ENCODE data around the gene TDRD7.

TDRD7 gene

GRCh38 chr9:97510797-97511654 lies 99.1 kb downstream of the TDRD7 start:
- no peak for TF ChIP-seq ZBTB7A (IDR thresholded peaks at IDR 0.05; ENCODE audit: low read depth)
- TF ChIP-seq, protein P1, sequence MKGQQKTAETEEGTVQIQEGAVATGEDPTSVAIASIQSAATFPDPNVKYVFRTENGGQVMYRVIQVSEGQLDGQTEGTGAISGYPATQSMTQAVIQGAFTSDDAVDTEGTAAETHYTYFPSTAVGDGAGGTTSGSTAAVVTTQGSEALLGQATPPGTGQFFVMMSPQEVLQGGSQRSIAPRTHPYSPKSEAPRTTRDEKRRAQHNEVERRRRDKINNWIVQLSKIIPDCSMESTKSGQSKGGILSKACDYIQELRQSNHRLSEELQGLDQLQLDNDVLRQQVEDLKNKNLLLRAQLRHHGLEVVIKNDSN (IDR thresholded peaks at IDR 0.05), result no peak
- TF ChIP-seq TEAD4 (IDR thresholded peaks at IDR 0.05), result no peak
- no peak for TF ChIP-seq CREB1 (IDR thresholded peaks at IDR 0.05; ENCODE audit: low read depth)
- TF ChIP-seq, protein P2, sequence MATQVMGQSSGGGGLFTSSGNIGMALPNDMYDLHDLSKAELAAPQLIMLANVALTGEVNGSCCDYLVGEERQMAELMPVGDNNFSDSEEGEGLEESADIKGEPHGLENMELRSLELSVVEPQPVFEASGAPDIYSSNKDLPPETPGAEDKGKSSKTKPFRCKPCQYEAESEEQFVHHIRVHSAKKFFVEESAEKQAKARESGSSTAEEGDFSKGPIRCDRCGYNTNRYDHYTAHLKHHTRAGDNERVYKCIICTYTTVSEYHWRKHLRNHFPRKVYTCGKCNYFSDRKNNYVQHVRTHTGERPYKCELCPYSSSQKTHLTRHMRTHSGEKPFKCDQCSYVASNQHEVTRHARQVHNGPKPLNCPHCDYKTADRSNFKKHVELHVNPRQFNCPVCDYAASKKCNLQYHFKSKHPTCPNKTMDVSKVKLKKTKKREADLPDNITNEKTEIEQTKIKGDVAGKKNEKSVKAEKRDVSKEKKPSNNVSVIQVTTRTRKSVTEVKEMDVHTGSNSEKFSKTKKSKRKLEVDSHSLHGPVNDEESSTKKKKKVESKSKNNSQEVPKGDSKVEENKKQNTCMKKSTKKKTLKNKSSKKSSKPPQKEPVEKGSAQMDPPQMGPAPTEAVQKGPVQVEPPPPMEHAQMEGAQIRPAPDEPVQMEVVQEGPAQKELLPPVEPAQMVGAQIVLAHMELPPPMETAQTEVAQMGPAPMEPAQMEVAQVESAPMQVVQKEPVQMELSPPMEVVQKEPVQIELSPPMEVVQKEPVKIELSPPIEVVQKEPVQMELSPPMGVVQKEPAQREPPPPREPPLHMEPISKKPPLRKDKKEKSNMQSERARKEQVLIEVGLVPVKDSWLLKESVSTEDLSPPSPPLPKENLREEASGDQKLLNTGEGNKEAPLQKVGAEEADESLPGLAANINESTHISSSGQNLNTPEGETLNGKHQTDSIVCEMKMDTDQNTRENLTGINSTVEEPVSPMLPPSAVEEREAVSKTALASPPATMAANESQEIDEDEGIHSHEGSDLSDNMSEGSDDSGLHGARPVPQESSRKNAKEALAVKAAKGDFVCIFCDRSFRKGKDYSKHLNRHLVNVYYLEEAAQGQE (IDR thresholded peaks at IDR 0.05; ENCODE audit: low read depth), result no peak
- no peak for TF ChIP-seq FOXM1 (IDR thresholded peaks at IDR 0.05; ENCODE audit: borderline replicate concordance, low read depth)
- no peak for TF ChIP-seq TAF1 (IDR thresholded peaks at IDR 0.05; ENCODE audit: low read depth)
- TF ChIP-seq RAD21 (IDR thresholded peaks at IDR 0.05; ENCODE audit: low read depth), result no peak
- no peak for TF ChIP-seq NFIC (IDR thresholded peaks at IDR 0.05)
- TF ChIP-seq TCF12 (IDR thresholded peaks at IDR 0.05; ENCODE audit: low read depth), result no peak
- TF ChIP-seq, protein P3, sequence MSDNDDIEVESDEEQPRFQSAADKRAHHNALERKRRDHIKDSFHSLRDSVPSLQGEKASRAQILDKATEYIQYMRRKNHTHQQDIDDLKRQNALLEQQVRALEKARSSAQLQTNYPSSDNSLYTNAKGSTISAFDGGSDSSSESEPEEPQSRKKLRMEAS (IDR thresholded peaks at IDR 0.05), result no peak
- no peak for TF ChIP-seq EGR1 (IDR thresholded peaks at IDR 0.05)
- no peak for TF ChIP-seq EP300 (IDR thresholded peaks at IDR 0.05; ENCODE audit: borderline replicate concordance)
- TF ChIP-seq CEBPB (IDR thresholded peaks at IDR 0.05), result no peak
- no peak for TF ChIP-seq YY1 (IDR thresholded peaks at IDR 0.05; ENCODE audit: low read depth)

DNA sequence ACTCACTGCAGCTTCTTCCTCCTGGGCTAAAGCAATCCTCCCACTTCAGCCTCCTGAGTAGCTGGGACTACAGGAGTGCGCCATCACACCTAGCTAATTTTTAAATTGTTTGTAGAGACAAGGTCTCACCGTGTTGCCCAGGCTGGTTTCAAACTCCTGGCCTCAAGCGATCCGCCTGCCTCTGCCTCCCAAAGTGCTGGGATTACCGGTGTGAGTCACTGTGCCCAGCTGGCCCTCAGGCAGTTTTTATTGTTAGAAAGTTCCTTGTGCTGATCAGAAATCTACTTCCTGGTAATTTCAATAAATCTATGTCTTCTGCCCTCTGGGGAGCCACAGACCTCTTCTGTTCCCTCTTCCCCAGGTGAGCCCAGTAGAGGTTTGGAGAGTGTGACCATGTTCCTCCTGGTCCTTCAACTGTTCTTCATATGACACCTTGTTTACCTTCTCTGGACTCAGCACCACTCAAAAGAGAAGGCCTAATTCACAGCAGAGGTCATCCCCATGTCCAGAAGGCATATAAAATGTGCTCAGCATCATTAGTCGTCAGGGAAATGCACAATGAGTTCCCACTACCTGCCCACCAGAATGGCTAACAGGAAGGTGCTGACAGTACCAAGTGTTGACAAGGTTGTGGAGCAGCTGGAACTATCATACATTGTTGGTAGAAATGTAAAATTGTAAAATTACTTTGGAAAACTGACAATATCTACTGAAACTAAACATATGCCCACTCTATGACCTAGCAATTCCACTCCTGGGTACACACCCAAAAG lies 99.9 kb downstream of the TDRD7 start:
- TF ChIP-seq, protein P1 (IDR thresholded peaks at IDR 0.05), result no peak
- TF ChIP-seq, protein P2 (IDR thresholded peaks at IDR 0.05; ENCODE audit: low read depth), result no peak
- TF ChIP-seq CEBPB (IDR thresholded peaks at IDR 0.05), result no peak
- no peak for TF ChIP-seq TCF12 (IDR thresholded peaks at IDR 0.05; ENCODE audit: low read depth)
- TF ChIP-seq YY1 (IDR thresholded peaks at IDR 0.05; ENCODE audit: low read depth), result no peak
- TF ChIP-seq, protein P3 (IDR thresholded peaks at IDR 0.05), result no peak
- TF ChIP-seq ZBTB7A (IDR thresholded peaks at IDR 0.05; ENCODE audit: low read depth), result no peak
- no peak for TF ChIP-seq FOXM1 (IDR thresholded peaks at IDR 0.05; ENCODE audit: borderline replicate concordance, low read depth)
- TF ChIP-seq RAD21 (IDR thresholded peaks at IDR 0.05; ENCODE audit: low read depth), result no peak
- no peak for TF ChIP-seq EGR1 (IDR thresholded peaks at IDR 0.05)
- no peak for TF ChIP-seq EP300 (IDR thresholded peaks at IDR 0.05; ENCODE audit: borderline replicate concordance)
- no peak for TF ChIP-seq NFIC (IDR thresholded peaks at IDR 0.05)
- TF ChIP-seq CREB1 (IDR thresholded peaks at IDR 0.05; ENCODE audit: low read depth), result no peak
- TF ChIP-seq TAF1 (IDR thresholded peaks at IDR 0.05; ENCODE audit: low read depth), result no peak
- no peak for TF ChIP-seq TEAD4 (IDR thresholded peaks at IDR 0.05)

- TF ChIP-seq CREB1 (IDR thresholded peaks at IDR 0.05; ENCODE audit: low read depth) (no peak), YY1 (IDR thresholded peaks at IDR 0.05; ENCODE audit: low read depth) (no peak), TCF12 (IDR thresholded peaks at IDR 0.05; ENCODE audit: low read depth) (no peak), EP300 (IDR thresholded peaks at IDR 0.05; ENCODE audit: borderline replicate concordance) (no peak), EGR1 (IDR thresholded peaks at IDR 0.05) (no peak), NFIC (IDR thresholded peaks at IDR 0.05) (no peak), TEAD4 (IDR thresholded peaks at IDR 0.05) (no peak), ZBTB7A (IDR thresholded peaks at IDR 0.05; ENCODE audit: low read depth) (no peak), FOXM1 (IDR thresholded peaks at IDR 0.05; ENCODE audit: borderline replicate concordance, low read depth) (no peak), TAF1 (IDR thresholded peaks at IDR 0.05; ENCODE audit: low read depth) (no peak), RAD21 (IDR thresholded peaks at IDR 0.05; ENCODE audit: low read depth) (no peak), CEBPB (IDR thresholded peaks at IDR 0.05) (no peak)
- TF ChIP-seq, protein P1 (IDR thresholded peaks at IDR 0.05), result no peak
- TF ChIP-seq, protein P3 (IDR thresholded peaks at IDR 0.05), result no peak
- TF ChIP-seq, protein P2 (IDR thresholded peaks at IDR 0.05; ENCODE audit: low read depth), result no peak
Observed at GRCh38 chr9:97512966-97513560, 101.2 kb downstream of the TDRD7 start.

Data from Ishikawa (cell line).